K562 (cell line): ENCODE results near the gene CDK14. TPM values are rescaled to one million over a fixed set of nuclear protein-coding genes. Genes with fewer than 3 reads are reported as not detected.

Source experiments
- ATAC-seq: fragments of 200-7000 bp; cut with Tn5 transposase; 3 replicates; pipeline ENCODE4 v1.9.1; 2020; ENCODE audit warnings: moderate library complexity
- BruUV-seq: library from RNA; stranded (reverse); fragments of 400-500 nt; replicated peaks from 2 replicates; lab custom pipeline; 2021; lab: Mats Ljungman, UMichigan
- CTCF ChIA-PET: fragments of 300-600 bp; formaldehyde crosslinking; extraction: SDS; loops from one replicate; lab custom pipeline; 2021; ENCODE audit warnings: low intra/inter-chr PET ratio; lab: Yijun Ruan, JAX
- POLR2A ChIA-PET: fragments of 300-600, 350-650 bp; sonication (Branson Sonifier 250); formaldehyde crosslinking; extraction: SDS; loops from one replicate; lab custom pipeline; 2021; ENCODE audit warnings: antibody characterized with exemption, inconsistent platforms; lab: Yijun Ruan, JAX
- DNase-seq, 4 experiments: peaks; one replicate each; pipeline versions ENCODE4 v3.0.0 to v3.0.0-alpha.2; 2011 to 2018; ENCODE audit warnings: low spot score in 3 of 4, mixed read lengths in 3 of 4; ENCODE audit errors: extremely low read depth in 1 of 4
- FAIRE-seq: peaks from 2 replicates; lab custom pipeline; 2011; peaks lifted over from hg19 to GRCh38; lab: Jason Lieb, UNC
- H2AFZ ChIP-seq: 2 replicates; pipeline ENCODE4 v1.6.0; 2011; ENCODE audit warnings: low read depth, low read length, control low read depth, inconsistent platforms
- H3K27ac ChIP-seq: fragments of 200-600 bp; 3 replicates; pipeline ENCODE4 v1.8.0; 2011; ENCODE audit warnings: low read depth, mild to moderate bottlenecking, control low read depth, inconsistent platforms, low read length, moderate library complexity, mixed read lengths; ENCODE audit errors: extremely low read depth
- H3K27me3 ChIP-seq, 2 experiments: fragments of 300-600 bp in 1 of 2; 2 replicates in 1 of 2; 3 replicates in 1 of 2; pipeline versions ENCODE4 v1.6.0 to v1.8.0; 2011; ENCODE audit warnings: inconsistent platforms in 2 of 2, low read length in 2 of 2, mild to moderate bottlenecking in 1 of 2, mixed read lengths in 1 of 2, moderate library complexity in 1 of 2; ENCODE audit not compliant: control insufficient read depth in 2 of 2, insufficient read depth in 2 of 2
- H3K36me3 ChIP-seq: fragments of 300-600 bp; 3 replicates; pipeline ENCODE4 v1.8.0; 2011; ENCODE audit warnings: mild to moderate bottlenecking, low read length, inconsistent platforms; ENCODE audit not compliant: control insufficient read depth, insufficient read depth
- H3K4me1 ChIP-seq, 2 experiments: fragments of 200-600 bp in 1 of 2; replicated peaks in 1 of 2; 2 replicates in 1 of 2; 3 replicates in 1 of 2; pipeline versions ENCODE4 v1.5.1 to v1.8.0; 2011; ENCODE audit warnings: inconsistent platforms in 2 of 2, low read length in 2 of 2, mild to moderate bottlenecking in 1 of 2, mixed read lengths in 1 of 2, moderate library complexity in 1 of 2; ENCODE audit not compliant: control insufficient read depth in 2 of 2, insufficient read depth in 2 of 2
- H3K4me2 ChIP-seq: 2 replicates; pipeline ENCODE4 v1.6.1; 2011; ENCODE audit warnings: low read length, control low read depth, inconsistent platforms, mixed read lengths; ENCODE audit not compliant: insufficient read depth
- H3K4me3 ChIP-seq: fragments of 200-600 bp; sonication (generic), shearing (Covaris generic); 2 replicates; pipeline ENCODE4 v1.5.1; 2016; ENCODE audit warnings: control low read depth, inconsistent platforms
- H3K79me2 ChIP-seq: fragments of 200-600 bp; 3 replicates; pipeline ENCODE4 v1.8.0; 2011; ENCODE audit warnings: low read length, inconsistent platforms; ENCODE audit not compliant: control insufficient read depth, insufficient read depth
- H3K9ac ChIP-seq, 2 experiments: 2 replicates each; pipeline versions ENCODE4 v1.6.0 to v1.6.1; 2011; ENCODE audit warnings: low read depth in 2 of 2, low read length in 2 of 2, control low read depth in 1 of 2, inconsistent platforms in 1 of 2, mild to moderate bottlenecking in 1 of 2, mixed read lengths in 1 of 2; ENCODE audit not compliant: insufficient read depth in 1 of 2
- H3K9me1 ChIP-seq: one replicate; pipeline ENCODE4 v1.6.0; 2011; ENCODE audit warnings: inconsistent platforms, mild to moderate bottlenecking, low read length, moderate library complexity; ENCODE audit not compliant: control insufficient read depth, insufficient read depth
- H3K9me3 ChIP-seq: replicated peaks from 2 replicates; pipeline ENCODE4 v1.5.1; 2011; ENCODE audit warnings: low read depth, low read length, inconsistent platforms; ENCODE audit not compliant: control insufficient read depth, insufficient read depth
- H4K20me1 ChIP-seq: replicated peaks from 2 replicates; pipeline ENCODE4 v1.6.1; 2011; ENCODE audit warnings: low read length, inconsistent platforms, mixed read lengths; ENCODE audit not compliant: control insufficient read depth, insufficient read depth
- BRD4 ChIP-seq: fragments of 200-600 bp; sonication (generic); IDR thresholded peaks from 2 replicates; pipeline ENCODE4 v1.6.1; 2017; ENCODE audit warnings: inconsistent platforms
- CEBPB ChIP-seq: fragments of 450-650 bp; IDR thresholded peaks from 2 replicates; pipeline ENCODE4 v1.6.1; 2016; ENCODE audit warnings: missing genetic modification characterization, missing compliant biosample characterization
- CEBPG ChIP-seq, 3 experiments: fragments of 200-800 bp in 1 of 3; sonication (Bioruptor generic) in 1 of 3; sonication (generic) in 1 of 3; formaldehyde crosslinking in 1 of 3; IDR thresholded peaks in 2 of 3; conservative IDR thresholded peaks in 1 of 3; 2 replicates each; pipeline versions ENCODE4 v1.6.1 to v1.8.0; 2016 to 2022; ENCODE audit warnings: missing compliant biosample characterization in 2 of 3, missing genetic modification characterization in 2 of 3, mild to moderate bottlenecking in 1 of 3, missing genetic modification reagents in 1 of 3
- MXI1 ChIP-seq: IDR thresholded peaks from 2 replicates; pipeline ENCODE4 v1.6.1; 2011; ENCODE audit warnings: low read depth, mild to moderate bottlenecking, improper control_type of control experiment, low read length
- PPARD ChIP-seq: fragments of 250-450 bp; sonication (Bioruptor Pico); IDR thresholded peaks from 2 replicates; pipeline ENCODE4 v1.8.0; 2022; ENCODE audit warnings: inconsistent platforms, mild to moderate bottlenecking, moderate library complexity
- RNF2 ChIP-seq: sonication (generic); IDR thresholded peaks from 2 replicates; pipeline ENCODE4 v1.6.1; 2016
- WGBS: fragments of 100-300 bp; shearing (Covaris generic); methylation state at CpG from one replicate; pipeline ENCODE4 v1.1.6; 2016; ENCODE audit warnings: low coverage, mixed read lengths; ENCODE audit not compliant: insufficient coverage; ENCODE audit errors: missing lambda C conversion rate; 5-methylcytosine and 5-hydroxymethylcytosine counted together
- in situ Hi-C: fragments of 300-500 bp; cut with MboI; formaldehyde crosslinking; loops from 4 replicates; pipeline ENCODE4 v1.15.0; 2018; ENCODE audit warnings: inconsistent platforms, mixed read lengths
- intact Hi-C: fragments of 100-400 bp; cut with micrococcal nuclease; formaldehyde crosslinking; loops from 2 replicates; pipeline ENCODE4 v1.14.2; 2022
- polyA plus RNA-seq, 8 experiments: library from polyadenylated mRNA; depleted of rRNA in 4 of 8; stranded (reverse) in 5 of 8; unstranded in 3 of 8; fragments of >200 nt; fragmentation: Nextera tagmentation in 2 of 8; fragmentation: Illumina TruSeq in 1 of 8; extraction: Ambion mirVana in 2 of 8; extraction: Trizol in 1 of 8; gene quantifications; 2 replicates each; pipeline versions ENCODE4 v1.2.1 to v1.2.3, GENCODE V29; 2011 to 2014; ENCODE audit warnings: inconsistent platforms in 1 of 8, missing spikeins in 1 of 8
- total RNA-seq, 7 experiments: library from RNA; depleted of rRNA in 6 of 7; stranded (reverse); fragments of >200 nt in 6 of 7; fragmentation: Illumina TruSeq in 2 of 7; extraction: Trizol in 2 of 7; gene quantifications; 2 replicates each; pipeline versions ENCODE4 v1.2.1 to v1.2.3, GENCODE V29; 2011 to 2021; ENCODE audit warnings: low replicate concordance in 1 of 7

CDK14 gene
- total and polyA plus RNA-seq, 9 of the 15 experiments (the other 6 are each of a cell fraction or from before 2014, with no cell fraction given), result 0.03 to 0.91 (median 0.16) TPM

DNA sequence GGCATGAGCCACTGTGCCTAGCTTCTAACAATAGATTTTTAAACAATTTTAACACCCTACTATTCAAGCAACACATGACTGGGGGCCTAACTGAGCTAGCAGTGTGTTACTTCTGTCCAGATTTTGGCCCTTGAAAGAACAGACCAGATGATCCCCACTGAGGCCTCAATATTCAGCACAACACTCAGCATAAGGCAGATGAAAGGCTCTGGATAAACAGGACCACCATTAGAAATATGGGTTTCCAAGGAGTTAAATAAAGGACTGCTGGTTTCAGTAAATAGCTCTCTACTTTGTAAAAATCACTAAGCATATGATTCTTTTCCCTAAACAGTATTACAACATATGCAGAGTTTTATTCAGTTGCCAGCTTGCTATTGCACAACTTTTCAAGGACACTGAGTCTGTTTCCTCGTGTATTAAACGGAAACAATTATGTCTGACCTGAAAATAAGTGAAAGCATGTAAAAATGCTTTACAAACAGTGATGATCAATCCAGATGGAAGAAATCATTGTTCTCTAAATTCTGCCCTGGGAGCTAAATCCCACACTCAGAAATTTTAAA is 644.3 kb downstream of the CDK14 start:
- no peaks in the 10 kb centered on the region for H3K9me1 ChIP-seq
- H3K9ac ChIP-seq, result no peak overlapping the region
- no peaks in the 10 kb centered on the region for H3K9me3 ChIP-seq
- intact Hi-C loops, result no loop called here
- peaks cover 11 to 12% of the 10 kb centered on the region in 2 experiments for H3K27me3 ChIP-seq
- no peak overlapping the region for H2AFZ ChIP-seq
- no peaks in the 10 kb centered on the region for H3K36me3 ChIP-seq
- POLR2A ChIA-PET, result interaction anchor here (0.6 kb wide), 2 partner anchors 16 to 1243 kb away, joined by 3 read pairs; no protein-coding TSS in a partner anchor
- H3K4me2 ChIP-seq, result no peak overlapping the region
- FAIRE-seq (no peak), ATAC-seq (no peak), DNase-seq (no peak)
- no peaks in the 10 kb centered on the region for H4K20me1 ChIP-seq
- H3K4me1 ChIP-seq, result no peaks in the 10 kb centered on the region
- BruUV-seq, result no TSS peak
- no peak for TF ChIP-seq PPARD (CRISPR knock-in tag)
- no peak for TF ChIP-seq BRD4
- no peak for TF ChIP-seq MXI1
- TF ChIP-seq CEBPG (CRISPR knock-in tag; IDR thresholded peaks at IDR 0.05), result no peak
- peak; percentile 49 to 79; a peak in 3 of 4 replicates for TF ChIP-seq CEBPG (tag; conservative IDR thresholded peaks at IDR 0.05 in 1 of 2, IDR thresholded peaks at IDR 0.05 in 1 of 2)
- TF ChIP-seq RNF2, result no peak
- TF ChIP-seq CEBPB (tag), result peak; percentile 87
- CTCF ChIA-PET, result no interaction called here
- no peak overlapping the region for H3K27ac ChIP-seq
- 5% methylated on average over 2 of the region's 2 CpGs for WGBS
- H3K79me2 ChIP-seq, result no peaks in the 10 kb centered on the region
- in situ Hi-C loops, result no loop called here
- no peak overlapping the region for H3K4me3 ChIP-seq
